GM23338 (cell line): ENCODE measurements around the gene UNKL. TPM values are rescaled to one million over a fixed set of nuclear protein-coding genes. Genes with fewer than 3 reads are reported as not detected.

Source experiments
- polyA plus RNA-seq: library from polyadenylated mRNA; unstranded; fragments of >200 nt; fragmentation: Nextera tagmentation; extraction: Ambion mirVana; gene quantifications from 2 replicates; pipeline ENCODE4 v1.2.1, GENCODE V29; 2016
- total RNA-seq: library from RNA; depleted of rRNA; stranded (reverse); fragments of >200 nt; shearing (Covaris generic); gene quantifications from 2 replicates; pipeline ENCODE4 v1.2.3, GENCODE V29; 2014; rRNA removed

UNKL gene
- total and polyA plus RNA-seq, 2 experiments from 2014 or later: 16.7 to 28.7 TPM

Other genes starting within 250 kb of the UNKL start
- gene TPSG1, start 189.4 kb downstream of the UNKL start, total RNA-seq: not detected in 2 replicates
- gene TPSG1, start 189.4 kb downstream of the UNKL start, polyA plus RNA-seq: 0.56 and 0.81 TPM in 2 replicates
- not detected in 2 replicates for gene TPSB2, start 184.5 kb downstream of the UNKL start, total RNA-seq
- 0.23 TPM in 1 of 2 replicates, not detected in the other for gene TPSB2, start 184.5 kb downstream of the UNKL start, polyA plus RNA-seq
- not detected in 2 replicates for gene TPSAB1, start 174.0 kb downstream of the UNKL start, total RNA-seq
- not detected in 2 replicates for gene TPSAB1, start 174.0 kb downstream of the UNKL start, polyA plus RNA-seq
- 0.17 TPM in 1 of 2 replicates, not detected in the other for gene TPSD1, start 158.6 kb downstream of the UNKL start, total RNA-seq
- gene TPSD1, start 158.6 kb downstream of the UNKL start, polyA plus RNA-seq: not detected in 2 replicates
- 116 and 117 TPM in 2 replicates for gene UBE2I, start 105.1 kb downstream of the UNKL start, total RNA-seq
- 216 and 220 TPM in 2 replicates for gene UBE2I, start 105.1 kb downstream of the UNKL start, polyA plus RNA-seq
- 13.0 and 23.0 TPM in 2 replicates for gene BAIAP3, start 81.1 kb downstream of the UNKL start, total RNA-seq
- gene BAIAP3, start 81.1 kb downstream of the UNKL start, polyA plus RNA-seq: 4.2 and 5.2 TPM in 2 replicates
- gene TSR3, start 62.8 kb downstream of the UNKL start, total RNA-seq: 97.3 and 98.8 TPM in 2 replicates
- gene TSR3, start 62.8 kb downstream of the UNKL start, polyA plus RNA-seq: 54.1 and 58.5 TPM in 2 replicates
- 9.2 and 23.3 TPM in 2 replicates for gene GNPTG, start 62.8 kb downstream of the UNKL start, total RNA-seq
- 39.1 and 41.0 TPM in 2 replicates for gene GNPTG, start 62.8 kb downstream of the UNKL start, polyA plus RNA-seq
- gene UQCC4, start 6.0 kb upstream of the UNKL start, total RNA-seq: 14.2 and 23.9 TPM in 2 replicates
- gene UQCC4, start 6.0 kb upstream of the UNKL start, polyA plus RNA-seq: 25.8 and 27.1 TPM in 2 replicates
- not detected in 2 replicates for gene PERCC1, start 16.4 kb upstream of the UNKL start, total RNA-seq
- not detected in 2 replicates for gene PERCC1, start 16.4 kb upstream of the UNKL start, polyA plus RNA-seq
- gene CCDC154, start 29.9 kb upstream of the UNKL start, total RNA-seq: not detected in 2 replicates
- gene CCDC154, start 29.9 kb upstream of the UNKL start, polyA plus RNA-seq: 0.31 and 0.49 TPM in 2 replicates
- 35.9 and 53.8 TPM in 2 replicates for gene CLCN7, start 60.3 kb upstream of the UNKL start, total RNA-seq
- 13.8 and 17.4 TPM in 2 replicates for gene CLCN7, start 60.3 kb upstream of the UNKL start, polyA plus RNA-seq
- not detected in 2 replicates for gene PTX4, start 74.2 kb upstream of the UNKL start, total RNA-seq
- not detected in 2 replicates for gene PTX4, start 74.2 kb upstream of the UNKL start, polyA plus RNA-seq
- gene TELO2, start 78.7 kb upstream of the UNKL start, total RNA-seq: 71.7 and 76.0 TPM in 2 replicates
- gene TELO2, start 78.7 kb upstream of the UNKL start, polyA plus RNA-seq: 45.4 and 49.8 TPM in 2 replicates
- 0.14 TPM in 1 of 2 replicates, not detected in the other for gene TMEM204, start 119.0 kb upstream of the UNKL start, total RNA-seq
- gene TMEM204, start 119.0 kb upstream of the UNKL start, polyA plus RNA-seq: 0.21 and 0.23 TPM in 2 replicates
- 15.0 and 28.7 TPM in 2 replicates for gene IFT140, start 197.4 kb upstream of the UNKL start, total RNA-seq
- 3.8 and 4.8 TPM in 2 replicates for gene IFT140, start 197.4 kb upstream of the UNKL start, polyA plus RNA-seq
- 16.7 and 17.9 TPM in 2 replicates for gene CRAMP1, start 197.7 kb upstream of the UNKL start, total RNA-seq
- gene CRAMP1, start 197.7 kb upstream of the UNKL start, polyA plus RNA-seq: 3.4 TPM in 2 replicates